A549 (cell line): Measurements from ENCODE around the gene ARMC7.
A peak's percentile ranks its signal among the peaks of the same experiment; 100 is the strongest.

ENCODE experiments used
- CBX2 ChIP-seq: fragments of 200-600 bp; sonication (generic); IDR thresholded peaks from 2 replicates; pipeline ENCODE4 v1.6.1; 2016; ENCODE audit warnings: low read depth, mild to moderate bottlenecking, borderline replicate concordance
- POLR2A ChIP-seq: IDR thresholded peaks from 2 replicates; pipeline ENCODE4 v1.6.1; 2012; ENCODE audit warnings: mild to moderate bottlenecking, low read length
- RCOR1 ChIP-seq: fragments of 150-350 bp; IDR thresholded peaks from 2 replicates; pipeline ENCODE4 v1.6.1; 2014; ENCODE audit warnings: antibody characterized with exemption, low read length, low read depth
- RFX5 ChIP-seq: fragments of 450-650 bp; IDR thresholded peaks from 2 replicates; pipeline ENCODE4 v1.7.1; 2014; ENCODE audit warnings: antibody characterized with exemption, mild to moderate bottlenecking, moderate library complexity
- TP53 ChIP-seq: fragments of 250-450 bp; sonication (Bioruptor Pico); IDR thresholded peaks from 2 replicates; pipeline ENCODE4 v1.5.0; 2021; ENCODE audit warnings: mild to moderate bottlenecking, moderate library complexity
- TF ChIP-seq, protein P1 (sequence below): fragments of >200 bp; sonication (Bioruptor Twin); formaldehyde crosslinking; IDR thresholded peaks from 3 replicates; pipeline ENCODE4 v1.5.1; 2016
- TF ChIP-seq, protein P2 (sequence below): fragments of 200-600 bp; sonication (generic); IDR thresholded peaks from 2 replicates; pipeline ENCODE4 v1.6.1; 2016; ENCODE audit warnings: antibody characterized with exemption, mild to moderate bottlenecking, moderate library complexity
- TF ChIP-seq, protein P3 (sequence below): IDR thresholded peaks from 2 replicates; pipeline ENCODE4 v1.6.1; 2012
- TF ChIP-seq, protein P4 (sequence below): fragments of 450-650 bp; IDR thresholded peaks from 2 replicates; pipeline ENCODE4 v1.6.1; 2014; ENCODE audit warnings: antibody characterized with exemption

DNA sequence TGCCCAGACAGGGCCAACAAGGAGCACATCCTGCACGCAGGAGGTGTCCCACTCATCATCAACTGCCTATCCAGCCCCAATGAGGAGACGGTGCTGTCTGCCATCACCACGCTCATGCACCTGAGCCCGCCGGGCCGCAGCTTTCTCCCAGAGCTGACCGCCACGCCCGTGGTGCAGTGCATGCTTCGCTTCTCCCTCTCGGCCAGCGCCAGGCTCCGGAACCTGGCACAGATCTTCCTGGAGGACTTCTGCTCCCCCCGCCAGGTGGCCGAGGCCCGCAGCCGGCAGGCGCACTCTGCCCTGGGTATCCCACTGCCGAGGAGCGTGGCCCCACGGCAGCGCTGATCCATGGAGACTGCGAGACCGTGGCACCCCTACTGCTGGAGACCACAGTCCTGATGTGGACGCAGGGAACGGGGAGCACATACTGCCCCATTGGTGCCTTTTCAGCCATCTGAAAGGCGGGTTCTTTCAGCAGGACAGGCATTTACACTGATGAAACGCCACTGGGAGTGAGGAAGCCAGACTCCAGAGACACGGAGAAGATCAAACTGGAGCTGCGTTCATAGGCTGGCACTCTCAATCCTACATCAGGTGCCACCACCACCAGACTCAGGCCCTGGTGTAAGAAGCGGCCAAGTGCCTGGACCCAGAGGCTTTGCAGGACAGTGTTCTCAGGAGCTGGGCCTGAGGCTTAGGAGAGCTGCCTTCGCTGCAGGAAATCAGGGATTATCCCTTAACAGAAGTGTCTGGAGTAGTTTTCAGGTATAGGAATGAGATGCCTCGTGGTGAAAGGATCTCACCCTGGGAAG lies 19.1 kb downstream of the ARMC7 start:
- TF ChIP-seq, protein P1, sequence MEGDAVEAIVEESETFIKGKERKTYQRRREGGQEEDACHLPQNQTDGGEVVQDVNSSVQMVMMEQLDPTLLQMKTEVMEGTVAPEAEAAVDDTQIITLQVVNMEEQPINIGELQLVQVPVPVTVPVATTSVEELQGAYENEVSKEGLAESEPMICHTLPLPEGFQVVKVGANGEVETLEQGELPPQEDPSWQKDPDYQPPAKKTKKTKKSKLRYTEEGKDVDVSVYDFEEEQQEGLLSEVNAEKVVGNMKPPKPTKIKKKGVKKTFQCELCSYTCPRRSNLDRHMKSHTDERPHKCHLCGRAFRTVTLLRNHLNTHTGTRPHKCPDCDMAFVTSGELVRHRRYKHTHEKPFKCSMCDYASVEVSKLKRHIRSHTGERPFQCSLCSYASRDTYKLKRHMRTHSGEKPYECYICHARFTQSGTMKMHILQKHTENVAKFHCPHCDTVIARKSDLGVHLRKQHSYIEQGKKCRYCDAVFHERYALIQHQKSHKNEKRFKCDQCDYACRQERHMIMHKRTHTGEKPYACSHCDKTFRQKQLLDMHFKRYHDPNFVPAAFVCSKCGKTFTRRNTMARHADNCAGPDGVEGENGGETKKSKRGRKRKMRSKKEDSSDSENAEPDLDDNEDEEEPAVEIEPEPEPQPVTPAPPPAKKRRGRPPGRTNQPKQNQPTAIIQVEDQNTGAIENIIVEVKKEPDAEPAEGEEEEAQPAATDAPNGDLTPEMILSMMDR, result no peak
- TF ChIP-seq TP53 (CRISPR knock-in tag), result no peak
- TF ChIP-seq, protein P2, sequence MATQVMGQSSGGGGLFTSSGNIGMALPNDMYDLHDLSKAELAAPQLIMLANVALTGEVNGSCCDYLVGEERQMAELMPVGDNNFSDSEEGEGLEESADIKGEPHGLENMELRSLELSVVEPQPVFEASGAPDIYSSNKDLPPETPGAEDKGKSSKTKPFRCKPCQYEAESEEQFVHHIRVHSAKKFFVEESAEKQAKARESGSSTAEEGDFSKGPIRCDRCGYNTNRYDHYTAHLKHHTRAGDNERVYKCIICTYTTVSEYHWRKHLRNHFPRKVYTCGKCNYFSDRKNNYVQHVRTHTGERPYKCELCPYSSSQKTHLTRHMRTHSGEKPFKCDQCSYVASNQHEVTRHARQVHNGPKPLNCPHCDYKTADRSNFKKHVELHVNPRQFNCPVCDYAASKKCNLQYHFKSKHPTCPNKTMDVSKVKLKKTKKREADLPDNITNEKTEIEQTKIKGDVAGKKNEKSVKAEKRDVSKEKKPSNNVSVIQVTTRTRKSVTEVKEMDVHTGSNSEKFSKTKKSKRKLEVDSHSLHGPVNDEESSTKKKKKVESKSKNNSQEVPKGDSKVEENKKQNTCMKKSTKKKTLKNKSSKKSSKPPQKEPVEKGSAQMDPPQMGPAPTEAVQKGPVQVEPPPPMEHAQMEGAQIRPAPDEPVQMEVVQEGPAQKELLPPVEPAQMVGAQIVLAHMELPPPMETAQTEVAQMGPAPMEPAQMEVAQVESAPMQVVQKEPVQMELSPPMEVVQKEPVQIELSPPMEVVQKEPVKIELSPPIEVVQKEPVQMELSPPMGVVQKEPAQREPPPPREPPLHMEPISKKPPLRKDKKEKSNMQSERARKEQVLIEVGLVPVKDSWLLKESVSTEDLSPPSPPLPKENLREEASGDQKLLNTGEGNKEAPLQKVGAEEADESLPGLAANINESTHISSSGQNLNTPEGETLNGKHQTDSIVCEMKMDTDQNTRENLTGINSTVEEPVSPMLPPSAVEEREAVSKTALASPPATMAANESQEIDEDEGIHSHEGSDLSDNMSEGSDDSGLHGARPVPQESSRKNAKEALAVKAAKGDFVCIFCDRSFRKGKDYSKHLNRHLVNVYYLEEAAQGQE, result no peak
- TF ChIP-seq, protein P3, sequence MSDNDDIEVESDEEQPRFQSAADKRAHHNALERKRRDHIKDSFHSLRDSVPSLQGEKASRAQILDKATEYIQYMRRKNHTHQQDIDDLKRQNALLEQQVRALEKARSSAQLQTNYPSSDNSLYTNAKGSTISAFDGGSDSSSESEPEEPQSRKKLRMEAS, result 0 out of 2 replicates have a peak, but pooled peaks have one; percentile 1
- no peak; the same call in 1 of the 2 replicates for TF ChIP-seq POLR2A
- no peak for TF ChIP-seq CBX2
- TF ChIP-seq RCOR1, result no peak
- no peak for TF ChIP-seq RFX5
- TF ChIP-seq, protein P4, sequence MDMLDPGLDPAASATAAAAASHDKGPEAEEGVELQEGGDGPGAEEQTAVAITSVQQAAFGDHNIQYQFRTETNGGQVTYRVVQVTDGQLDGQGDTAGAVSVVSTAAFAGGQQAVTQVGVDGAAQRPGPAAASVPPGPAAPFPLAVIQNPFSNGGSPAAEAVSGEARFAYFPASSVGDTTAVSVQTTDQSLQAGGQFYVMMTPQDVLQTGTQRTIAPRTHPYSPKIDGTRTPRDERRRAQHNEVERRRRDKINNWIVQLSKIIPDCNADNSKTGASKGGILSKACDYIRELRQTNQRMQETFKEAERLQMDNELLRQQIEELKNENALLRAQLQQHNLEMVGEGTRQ, result no peak
